GM12874 (cell line): Measurements from ENCODE around the gene LAMA5.

Experiments used
- TF ChIP-seq, protein P1 (sequence below): IDR thresholded peaks from 2 replicates; pipeline ENCODE4 v1.5.1; 2011; ENCODE audit warnings: low read depth, mild to moderate bottlenecking, control low read depth, low read length, moderate library complexity; ENCODE audit not compliant: insufficient read depth

The LAMA5 gene

DNA sequence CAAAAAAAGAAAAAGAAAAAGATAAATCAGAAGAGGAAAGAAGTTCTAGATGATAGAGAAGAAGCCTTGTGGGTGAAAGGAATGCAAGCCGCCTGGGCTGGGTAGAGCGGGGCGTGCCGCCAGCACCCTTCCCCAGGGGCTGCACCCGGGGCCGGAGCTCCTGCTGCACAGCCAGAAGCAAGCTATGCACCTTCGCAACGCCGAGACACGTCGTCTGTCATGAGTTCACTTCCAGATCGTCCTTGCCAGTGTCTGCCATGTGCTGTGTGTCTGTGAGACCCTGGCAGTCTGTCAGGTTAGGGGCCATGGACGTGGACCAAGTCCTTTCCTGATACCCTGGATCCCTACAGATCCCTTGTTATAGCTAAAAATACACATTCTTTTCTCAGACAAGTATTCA is 89.9 kb downstream of the LAMA5 start:
- TF ChIP-seq, protein P1, sequence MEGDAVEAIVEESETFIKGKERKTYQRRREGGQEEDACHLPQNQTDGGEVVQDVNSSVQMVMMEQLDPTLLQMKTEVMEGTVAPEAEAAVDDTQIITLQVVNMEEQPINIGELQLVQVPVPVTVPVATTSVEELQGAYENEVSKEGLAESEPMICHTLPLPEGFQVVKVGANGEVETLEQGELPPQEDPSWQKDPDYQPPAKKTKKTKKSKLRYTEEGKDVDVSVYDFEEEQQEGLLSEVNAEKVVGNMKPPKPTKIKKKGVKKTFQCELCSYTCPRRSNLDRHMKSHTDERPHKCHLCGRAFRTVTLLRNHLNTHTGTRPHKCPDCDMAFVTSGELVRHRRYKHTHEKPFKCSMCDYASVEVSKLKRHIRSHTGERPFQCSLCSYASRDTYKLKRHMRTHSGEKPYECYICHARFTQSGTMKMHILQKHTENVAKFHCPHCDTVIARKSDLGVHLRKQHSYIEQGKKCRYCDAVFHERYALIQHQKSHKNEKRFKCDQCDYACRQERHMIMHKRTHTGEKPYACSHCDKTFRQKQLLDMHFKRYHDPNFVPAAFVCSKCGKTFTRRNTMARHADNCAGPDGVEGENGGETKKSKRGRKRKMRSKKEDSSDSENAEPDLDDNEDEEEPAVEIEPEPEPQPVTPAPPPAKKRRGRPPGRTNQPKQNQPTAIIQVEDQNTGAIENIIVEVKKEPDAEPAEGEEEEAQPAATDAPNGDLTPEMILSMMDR = no peak

DNA sequence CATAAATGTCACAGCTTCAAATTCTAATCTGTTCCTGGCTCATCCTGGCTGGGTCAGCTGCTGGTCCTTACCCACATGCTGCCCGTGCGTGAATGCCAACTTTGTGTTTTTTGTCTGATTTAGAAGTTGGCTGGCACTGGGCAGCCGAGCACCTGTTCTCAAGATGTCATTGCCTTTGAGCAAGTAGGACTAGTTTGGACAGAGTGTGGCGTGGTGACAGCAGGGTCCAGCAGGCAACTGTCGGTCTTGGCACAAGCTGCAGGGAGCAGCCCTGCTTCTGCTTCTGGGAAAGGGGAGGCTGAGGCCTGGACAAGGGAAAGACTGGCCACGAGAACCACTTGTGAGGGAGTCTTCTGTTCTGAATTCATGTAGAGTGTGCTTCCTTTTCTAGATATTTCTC is 90.7 kb downstream of the LAMA5 start:
- TF ChIP-seq, protein P1 = no peak

DNA sequence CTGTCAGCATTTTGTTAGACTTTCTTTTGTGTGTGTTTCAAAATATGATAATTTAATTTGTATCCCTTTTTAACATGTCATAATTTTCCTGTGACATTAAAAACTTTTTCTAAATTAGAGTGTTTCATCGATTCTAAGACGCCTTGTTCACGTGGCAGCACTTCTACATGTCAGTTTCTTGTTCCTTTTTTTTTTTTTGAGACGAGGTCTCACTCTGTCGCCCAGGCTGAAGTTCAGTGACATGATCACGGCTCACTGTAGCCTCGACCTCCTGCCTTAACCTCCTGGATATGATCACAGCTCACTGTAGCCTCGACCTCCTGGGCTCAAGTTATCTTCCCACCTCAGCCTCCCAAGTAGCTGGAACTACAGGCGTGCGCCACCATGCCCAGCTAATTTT is 91.9 kb downstream of the LAMA5 start:
- TF ChIP-seq, protein P1 = no peak

DNA sequence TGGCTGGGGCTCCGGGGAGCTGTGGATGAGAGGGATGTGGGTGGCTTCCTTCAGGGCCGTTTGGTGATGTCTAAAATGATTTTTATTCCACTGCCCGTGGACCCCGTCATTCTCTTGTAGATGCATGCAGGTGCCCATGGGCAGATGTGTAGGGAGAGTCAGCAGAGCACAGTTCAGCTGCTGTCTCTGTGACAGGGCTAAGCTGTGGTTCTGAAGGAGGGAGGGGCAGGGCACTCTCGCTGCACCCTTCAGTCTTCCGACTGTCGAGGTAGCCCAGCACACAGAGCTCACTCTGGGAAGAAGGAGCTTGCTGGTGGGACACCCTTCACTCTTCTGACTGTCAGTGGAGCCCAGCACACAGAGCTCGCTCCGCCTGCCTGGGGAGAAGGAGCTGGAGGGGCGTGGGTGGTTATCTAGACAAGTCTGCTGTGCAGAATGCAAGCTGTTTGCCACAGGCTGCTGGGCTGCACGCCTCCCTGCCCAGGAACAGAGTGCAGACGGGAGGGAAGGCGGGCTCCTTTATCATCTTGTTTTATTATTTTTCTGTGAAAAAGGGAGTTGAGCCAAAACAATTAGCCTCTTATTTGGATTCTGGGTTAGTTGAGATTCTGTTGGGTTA is 92.7 kb downstream of the LAMA5 start:
- TF ChIP-seq, protein P1 = no peak

DNA sequence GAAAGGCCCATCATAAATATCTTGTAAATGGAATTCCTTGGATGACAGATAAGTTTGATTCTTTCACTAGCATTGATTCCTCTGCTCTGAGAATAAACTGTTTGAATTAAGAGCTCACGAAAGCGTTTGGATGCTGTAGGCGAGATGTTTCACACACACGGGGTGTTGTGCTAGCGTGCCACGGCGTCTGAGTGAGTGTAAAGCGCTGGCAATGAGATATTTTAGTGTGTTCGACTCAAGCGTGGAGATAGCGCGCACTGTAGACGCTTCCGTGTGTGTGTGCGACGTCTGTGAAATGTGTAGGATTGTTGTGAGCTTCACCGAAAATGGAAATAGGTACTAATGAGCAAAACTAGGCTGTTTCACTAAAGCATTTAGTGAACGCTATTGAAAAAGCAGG is 93.7 kb downstream of the LAMA5 start:
- TF ChIP-seq, protein P1 = no peak

DNA sequence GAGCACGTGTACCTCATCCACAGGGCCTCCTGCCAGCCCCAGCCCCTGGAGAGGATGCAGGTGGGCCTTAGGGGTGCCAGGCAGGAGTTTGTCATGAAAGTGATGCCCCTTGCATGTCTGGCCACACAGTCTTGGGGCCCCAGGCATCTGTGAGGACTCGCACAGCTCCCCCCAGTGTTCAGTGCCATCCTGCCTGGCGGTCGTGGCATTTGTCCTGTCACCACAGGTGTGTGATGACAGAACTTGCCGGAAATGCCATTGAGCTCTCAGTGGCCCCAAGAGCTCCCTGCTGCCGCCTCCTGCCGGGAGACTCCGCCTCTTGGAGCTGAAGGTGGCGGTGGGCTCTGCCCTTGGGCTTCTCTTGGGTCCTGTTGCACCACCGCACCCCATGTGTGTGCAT is 94.9 kb downstream of the LAMA5 start:
- TF ChIP-seq, protein P1 = no peak

DNA sequence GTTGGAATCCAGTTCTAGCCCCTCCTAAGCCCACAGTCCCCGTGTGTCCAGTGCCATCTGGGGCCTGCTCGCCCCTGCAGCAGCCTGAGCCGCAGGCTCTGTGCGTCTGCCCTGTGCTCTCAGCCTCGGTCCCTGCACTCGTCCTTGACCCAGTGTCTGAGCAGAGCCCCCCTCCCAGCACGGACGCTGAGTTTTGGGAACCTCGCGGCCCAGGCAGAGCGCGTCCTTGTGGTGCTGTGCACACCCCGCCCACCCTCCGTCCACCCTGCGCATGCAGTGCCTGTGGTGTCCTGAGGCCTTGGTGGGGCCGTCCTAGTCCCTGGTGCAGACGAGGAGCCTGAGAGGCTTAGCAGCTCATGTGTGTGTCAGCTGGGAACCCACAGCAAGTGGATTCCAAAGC is 97.2 kb downstream of the LAMA5 start:
- TF ChIP-seq, protein P1 = no peak
